ENCODE data around the gene MARCO. TPM values are rescaled to one million over a fixed set of nuclear protein-coding genes. Genes with fewer than 3 reads are reported as not detected.
"Not testable (repeated sequence)": the region's sequence is repeated elsewhere in the genome, so short reads cannot be mapped to it uniquely, and the experiment has no call there.

MARCO gene
- total RNA-seq, 2 donors from 2014 or later = 10.4 to 13.7 TPM

GRCh38 chr2:118945881-118946280 is 3.9 kb downstream of the MARCO start:
- no peaks in the 10 kb centered on the region for H3K27me3 ChIP-seq (replicated peaks; ENCODE audit: insufficient read depth)
- TF ChIP-seq CTCF (IDR thresholded peaks at IDR 0.05) = no peak
- H3K36me3 ChIP-seq = no peaks in the 10 kb centered on the region
- ATAC-seq (ENCODE audit: insufficient number of reproducible peaks, low FRiP score, low read depth) (no peak), DNase-seq (ENCODE audit: low spot score) (no peak)
- H3K4me1 ChIP-seq (ENCODE audit: control insufficient read depth in 1 of 2, low read depth in 2 of 2) = no peaks in the 10 kb centered on the region
- no peaks in the 10 kb centered on the region for H3K9me3 ChIP-seq
- H3K4me3 ChIP-seq = no peak overlapping the region
- no peak overlapping the region for H3K27ac ChIP-seq

- not testable (repeated sequence) for H3K27me3 ChIP-seq (replicated peaks; ENCODE audit: insufficient read depth); DNase-seq (ENCODE audit: low spot score); H3K4me3 ChIP-seq; H3K4me1 ChIP-seq (ENCODE audit: control insufficient read depth in 1 of 2, low read depth in 2 of 2); ATAC-seq (ENCODE audit: insufficient number of reproducible peaks, low FRiP score, low read depth); H3K9me3 ChIP-seq; H3K27ac ChIP-seq; H3K36me3 ChIP-seq
Measured at GRCh38 chr2:118948266-118948665, 6.3 kb downstream of the MARCO start.

GRCh38 chr2:118954297-118955060 is 12.5 kb downstream of the MARCO start:
- Histone ChIP-seq H3K4me1 (ENCODE audit: control insufficient read depth in 1 of 2, low read depth in 2 of 2) (no peaks in the 10 kb centered on the region), H3K9me3 (no peaks in the 10 kb centered on the region), H3K27me3 (replicated peaks; ENCODE audit: insufficient read depth) (no peaks in the 10 kb centered on the region), H3K27ac (peak overlapping the region in 1 of 2 donors; percentile 5), H3K36me3 (no peaks in the 10 kb centered on the region), H3K4me3 (no peak overlapping the region)
- TF ChIP-seq CTCF (IDR thresholded peaks at IDR 0.05) = no peak
- DNase-seq (ENCODE audit: low spot score) = no peak
- ATAC-seq (ENCODE audit: insufficient number of reproducible peaks, low FRiP score, low read depth) = no peak

- no peaks in the 10 kb centered on the region for H3K4me1 ChIP-seq (ENCODE audit: control insufficient read depth in 1 of 2, low read depth in 2 of 2)
- no peaks in the 10 kb centered on the region for H3K27me3 ChIP-seq (replicated peaks; ENCODE audit: insufficient read depth)
- DNase-seq (ENCODE audit: low spot score) (no peak), ATAC-seq (ENCODE audit: insufficient number of reproducible peaks, low FRiP score, low read depth) (no peak)
- TF ChIP-seq CTCF (IDR thresholded peaks at IDR 0.05) = no peak
- no peak overlapping the region for H3K27ac ChIP-seq
- no peak overlapping the region for H3K4me3 ChIP-seq
- no peaks in the 10 kb centered on the region for H3K9me3 ChIP-seq
- H3K36me3 ChIP-seq = no peaks in the 10 kb centered on the region
Measured at GRCh38 chr2:118965737-118966136, 23.7 kb downstream of the MARCO start.

- no peak for TF ChIP-seq CTCF (IDR thresholded peaks at IDR 0.05)
- Histone ChIP-seq H3K36me3 (no peaks in the 10 kb centered on the region), H3K4me1 (ENCODE audit: control insufficient read depth in 1 of 2, low read depth in 2 of 2) (no peaks in the 10 kb centered on the region), H3K27ac (no peak overlapping the region), H3K27me3 (replicated peaks; ENCODE audit: insufficient read depth) (no peaks in the 10 kb centered on the region), H3K9me3 (no peaks in the 10 kb centered on the region), H3K4me3 (no peak overlapping the region)
- DNase-seq (ENCODE audit: low spot score) (no peak), ATAC-seq (ENCODE audit: insufficient number of reproducible peaks, low FRiP score, low read depth) (no peak)
Measured at GRCh38 chr2:118967124-118967880, 25.3 kb downstream of the MARCO start.

All from thoracic aorta (tissue), 2 donors.